GM12872 (cell line): ENCODE measurements around the gene NFATC1.

ENCODE experiments used
- TF ChIP-seq, protein P1 (sequence below): IDR thresholded peaks from 3 replicates; pipeline ENCODE4 v1.5.1; 2011; ENCODE audit warnings: low read depth, mild to moderate bottlenecking, low read length, moderate library complexity; ENCODE audit not compliant: insufficient read depth

NFATC1 gene

DNA sequence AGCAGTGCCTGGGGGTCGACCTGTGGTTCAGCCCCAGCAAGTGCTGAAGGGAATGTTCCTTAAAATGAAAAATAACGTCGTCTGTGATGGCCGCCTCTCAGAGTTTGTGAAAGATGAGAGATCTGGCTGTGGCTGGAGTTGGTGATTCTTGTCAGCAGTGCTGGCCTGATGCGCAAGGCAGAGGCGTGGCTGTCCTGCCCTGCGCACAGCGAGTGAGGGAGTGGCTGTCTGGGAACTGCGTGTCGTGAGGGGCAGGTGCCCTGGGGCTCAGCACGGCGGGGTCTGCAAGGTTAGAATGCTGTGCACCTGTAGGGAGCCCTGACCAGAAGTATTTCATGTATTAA lies 8.8 kb downstream of the NFATC1 start:
- TF ChIP-seq, protein P1, sequence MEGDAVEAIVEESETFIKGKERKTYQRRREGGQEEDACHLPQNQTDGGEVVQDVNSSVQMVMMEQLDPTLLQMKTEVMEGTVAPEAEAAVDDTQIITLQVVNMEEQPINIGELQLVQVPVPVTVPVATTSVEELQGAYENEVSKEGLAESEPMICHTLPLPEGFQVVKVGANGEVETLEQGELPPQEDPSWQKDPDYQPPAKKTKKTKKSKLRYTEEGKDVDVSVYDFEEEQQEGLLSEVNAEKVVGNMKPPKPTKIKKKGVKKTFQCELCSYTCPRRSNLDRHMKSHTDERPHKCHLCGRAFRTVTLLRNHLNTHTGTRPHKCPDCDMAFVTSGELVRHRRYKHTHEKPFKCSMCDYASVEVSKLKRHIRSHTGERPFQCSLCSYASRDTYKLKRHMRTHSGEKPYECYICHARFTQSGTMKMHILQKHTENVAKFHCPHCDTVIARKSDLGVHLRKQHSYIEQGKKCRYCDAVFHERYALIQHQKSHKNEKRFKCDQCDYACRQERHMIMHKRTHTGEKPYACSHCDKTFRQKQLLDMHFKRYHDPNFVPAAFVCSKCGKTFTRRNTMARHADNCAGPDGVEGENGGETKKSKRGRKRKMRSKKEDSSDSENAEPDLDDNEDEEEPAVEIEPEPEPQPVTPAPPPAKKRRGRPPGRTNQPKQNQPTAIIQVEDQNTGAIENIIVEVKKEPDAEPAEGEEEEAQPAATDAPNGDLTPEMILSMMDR = no peak

DNA sequence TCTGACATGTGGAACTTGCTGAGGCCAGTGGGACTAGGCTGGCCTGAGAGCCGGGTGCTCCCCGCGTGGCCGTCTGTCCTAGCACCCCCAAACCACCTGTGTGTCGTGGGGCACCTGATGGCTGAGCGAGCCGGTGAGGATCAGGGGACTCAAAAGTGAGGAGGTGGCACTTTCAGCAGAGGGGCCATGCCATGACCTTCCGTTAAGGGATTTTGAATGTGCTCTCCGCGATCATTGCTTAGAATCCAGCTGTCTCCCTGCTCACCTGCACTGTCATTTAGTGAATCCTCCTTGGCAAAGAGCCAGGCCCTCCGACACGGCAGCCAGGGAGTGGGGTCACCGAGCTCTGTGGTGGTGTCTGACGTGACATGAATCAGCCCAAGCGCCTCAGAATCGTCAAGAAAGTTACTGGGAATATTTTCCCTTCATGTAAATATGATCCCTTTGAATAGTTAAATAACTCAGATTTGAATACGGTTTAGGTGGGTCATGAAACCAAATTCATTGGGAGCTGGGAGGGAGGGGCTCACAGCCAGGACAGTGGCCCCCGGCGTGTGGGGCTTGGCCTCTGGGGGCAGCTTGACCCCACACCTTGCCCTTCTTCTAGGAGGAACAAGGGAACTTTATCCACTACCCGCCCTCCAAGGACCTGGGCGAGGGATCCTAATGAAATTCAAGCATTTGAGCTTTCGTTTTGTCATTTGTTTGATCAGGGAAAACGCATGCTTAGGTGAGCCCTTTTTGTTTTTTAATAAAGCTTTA lies 9.5 kb downstream of the NFATC1 start:
- TF ChIP-seq, protein P1 = no peak

DNA sequence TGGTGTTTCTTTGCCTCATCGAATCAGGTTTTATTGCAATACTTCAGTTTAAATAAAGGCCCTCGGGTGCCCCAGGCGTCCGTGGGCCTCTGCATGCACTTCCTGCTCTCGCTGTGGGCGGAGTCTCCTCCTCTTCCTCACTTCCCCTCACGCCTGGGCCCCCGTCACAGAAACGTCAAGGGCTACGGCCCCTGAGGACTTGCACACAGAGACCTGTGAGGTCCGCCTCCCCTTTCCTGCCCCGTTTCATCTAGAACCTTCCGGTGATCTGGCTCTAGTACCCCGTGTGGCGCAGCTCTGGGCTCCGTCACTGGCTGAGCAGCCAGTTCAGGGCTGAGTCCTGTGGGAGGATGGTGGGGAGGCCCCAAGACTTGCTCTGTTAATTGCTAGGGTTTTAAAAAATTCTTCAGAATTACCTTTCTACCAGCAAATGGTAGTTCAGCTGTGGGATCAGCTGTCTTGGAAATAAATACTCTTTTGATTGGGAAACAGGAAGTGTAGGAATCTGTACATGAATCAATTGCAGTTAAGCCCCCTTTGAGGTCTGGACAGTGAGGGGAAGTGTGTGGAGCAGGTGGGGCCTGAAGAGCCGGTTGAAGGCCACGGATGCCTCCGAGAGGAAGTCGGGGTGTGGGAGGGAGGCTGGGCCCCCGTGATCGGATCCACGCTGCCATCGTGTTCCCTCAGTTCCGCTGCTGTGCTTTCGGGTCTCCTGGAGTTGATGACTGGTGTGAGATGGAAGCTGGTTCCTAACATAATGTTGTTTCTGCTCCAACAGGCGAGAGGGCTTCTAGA lies 10.2 kb downstream of the NFATC1 start:
- TF ChIP-seq, protein P1 = no peak

DNA sequence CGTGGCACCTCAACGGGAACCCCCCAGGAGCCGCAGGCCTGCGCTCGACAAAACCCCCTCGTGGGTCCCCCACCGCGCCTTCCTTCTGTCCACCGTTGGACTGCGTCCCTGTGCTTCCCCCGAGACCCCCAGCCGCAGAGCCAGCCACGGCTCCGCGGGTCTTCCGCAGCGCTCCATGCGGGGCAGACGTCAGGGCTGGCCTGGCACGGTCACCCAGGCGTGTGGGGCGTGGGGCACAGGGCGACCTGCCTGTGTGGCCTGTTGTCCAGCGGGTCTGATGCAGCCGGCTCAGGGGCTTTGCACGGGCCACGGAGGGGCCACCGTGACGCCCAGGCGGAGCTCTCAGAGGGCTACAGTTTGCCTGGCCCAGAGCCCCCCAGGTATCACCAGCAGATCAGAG lies 11.0 kb downstream of the NFATC1 start:
- TF ChIP-seq, protein P1 = no peak

DNA sequence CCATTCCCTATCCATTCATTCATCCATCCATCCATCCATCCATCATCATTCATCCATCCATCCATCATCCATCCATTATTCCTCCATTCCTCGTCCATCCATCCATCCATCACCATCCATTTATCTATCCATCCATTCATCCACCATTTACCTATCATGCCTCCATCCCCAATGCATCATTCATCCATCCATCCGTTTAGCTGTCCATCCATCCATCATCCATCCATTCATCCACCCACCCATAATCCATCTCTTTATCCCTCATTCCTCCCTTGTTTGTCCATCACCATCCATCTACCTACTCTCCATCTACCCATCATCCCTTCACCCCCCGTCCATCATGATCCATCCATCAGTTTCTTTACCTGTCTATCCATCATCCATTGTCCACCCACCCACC lies 13.6 kb downstream of the NFATC1 start:
- TF ChIP-seq, protein P1 = no peak

DNA sequence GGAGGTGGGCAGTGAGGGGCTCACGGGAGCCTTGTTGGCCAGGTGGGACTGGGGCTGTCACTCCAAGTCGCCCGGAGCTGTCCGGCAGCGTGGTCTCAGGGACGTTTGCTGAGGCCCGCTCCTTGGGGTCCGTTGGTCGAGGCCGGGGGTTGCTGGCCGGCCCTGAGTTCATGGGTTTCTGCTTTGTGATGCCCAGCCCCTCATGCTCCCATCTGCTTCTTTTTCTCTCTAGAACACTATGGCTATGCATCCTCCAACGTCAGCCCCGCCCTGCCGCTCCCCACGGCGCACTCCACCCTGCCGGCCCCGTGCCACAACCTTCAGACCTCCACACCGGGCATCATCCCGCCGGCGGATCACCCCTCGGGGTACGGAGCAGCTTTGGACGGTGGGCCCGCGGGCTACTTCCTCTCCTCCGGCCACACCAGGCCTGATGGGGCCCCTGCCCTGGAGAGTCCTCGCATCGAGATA lies 14.5 kb downstream of the NFATC1 start:
- TF ChIP-seq, protein P1 = no peak

DNA sequence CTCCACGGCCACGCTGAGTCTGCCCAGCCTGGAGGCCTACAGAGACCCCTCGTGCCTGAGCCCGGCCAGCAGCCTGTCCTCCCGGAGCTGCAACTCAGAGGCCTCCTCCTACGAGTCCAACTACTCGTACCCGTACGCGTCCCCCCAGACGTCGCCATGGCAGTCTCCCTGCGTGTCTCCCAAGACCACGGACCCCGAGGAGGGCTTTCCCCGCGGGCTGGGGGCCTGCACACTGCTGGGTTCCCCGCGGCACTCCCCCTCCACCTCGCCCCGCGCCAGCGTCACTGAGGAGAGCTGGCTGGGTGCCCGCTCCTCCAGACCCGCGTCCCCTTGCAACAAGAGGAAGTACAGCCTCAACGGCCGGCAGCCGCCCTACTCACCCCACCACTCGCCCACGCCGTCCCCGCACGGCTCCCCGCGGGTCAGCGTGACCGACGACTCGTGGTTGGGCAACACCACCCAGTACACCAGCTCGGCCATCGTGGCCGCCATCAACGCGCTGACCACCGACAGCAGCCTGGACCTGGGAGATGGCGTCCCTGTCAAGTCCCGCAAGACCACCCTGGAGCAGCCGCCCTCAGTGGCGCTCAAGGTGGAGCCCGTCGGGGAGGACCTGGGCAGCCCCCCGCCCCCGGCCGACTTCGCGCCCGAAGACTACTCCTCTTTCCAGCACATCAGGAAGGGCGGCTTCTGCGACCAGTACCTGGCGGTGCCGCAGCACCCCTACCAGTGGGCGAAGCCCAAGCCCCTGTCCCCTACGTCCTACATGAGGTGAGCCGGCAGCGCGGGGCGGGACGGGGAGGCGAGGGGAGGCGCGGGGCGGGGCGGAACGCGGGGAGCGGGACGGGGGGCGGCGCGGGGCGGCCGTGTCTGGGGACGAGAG lies 15.2 kb downstream of the NFATC1 start:
- TF ChIP-seq, protein P1 = no peak
